ENCODE measurements around the gene SIK2.
A peak's percentile ranks its signal among the peaks of the same experiment; 100 is the strongest.

The SIK2 gene

GRCh38 chr11:111566324-111566723, 35.9 kb upstream of the SIK2 start:
- Histone ChIP-seq H3K4me3 (ENCODE audit: extremely low read depth, insufficient read depth, low read length, poor library complexity, severe bottlenecking) (no peak overlapping the region), H3K36me3 (ENCODE audit: control insufficient read depth, insufficient read depth, low read length) (peaks cover under 1% of the 10 kb centered on the region), H3K9me3 (ENCODE audit: control insufficient read depth, low read length) (no peaks in the 10 kb centered on the region), H3K27ac (ENCODE audit: low read depth, low read length, severe bottlenecking) (no peak overlapping the region), H3K4me1 (ENCODE audit: control insufficient read depth, insufficient read depth, low read length, poor library complexity, severe bottlenecking) (peaks cover 18% of the 10 kb centered on the region)
- WGBS, 2 experiments (ENCODE audit: insufficient coverage in 2 of 2): 69 to 100% methylated on average over 1 to 4 of the region's 7 CpGs

GRCh38 chr11:111569476-111569875, 32.8 kb upstream of the SIK2 start:
- Histone ChIP-seq H3K4me1 (ENCODE audit: control insufficient read depth, insufficient read depth, low read length, poor library complexity, severe bottlenecking) (no peaks in the 10 kb centered on the region), H3K9me3 (ENCODE audit: control insufficient read depth, low read length) (no peaks in the 10 kb centered on the region), H3K27ac (ENCODE audit: low read depth, low read length, severe bottlenecking) (no peak overlapping the region), H3K36me3 (ENCODE audit: control insufficient read depth, insufficient read depth, low read length) (no peaks in the 10 kb centered on the region), H3K4me3 (ENCODE audit: extremely low read depth, insufficient read depth, low read length, poor library complexity, severe bottlenecking) (no peak overlapping the region)
- WGBS, 2 experiments (ENCODE audit: insufficient coverage in 2 of 2): no CpG with 5 or more reads among the region's 4 CpGs

GRCh38 chr11:111570796-111571195, 31.5 kb upstream of the SIK2 start:
- Histone ChIP-seq H3K9me3 (ENCODE audit: control insufficient read depth, low read length) (no peaks in the 10 kb centered on the region), H3K36me3 (ENCODE audit: control insufficient read depth, insufficient read depth, low read length) (no peaks in the 10 kb centered on the region), H3K4me1 (ENCODE audit: control insufficient read depth, insufficient read depth, low read length, poor library complexity, severe bottlenecking) (no peaks in the 10 kb centered on the region), H3K4me3 (ENCODE audit: extremely low read depth, insufficient read depth, low read length, poor library complexity, severe bottlenecking) (no peak overlapping the region), H3K27ac (ENCODE audit: low read depth, low read length, severe bottlenecking) (no peak overlapping the region)
- 75 to 100% methylated on average over 1 of the region's 6 CpGs for WGBS, 2 experiments (ENCODE audit: insufficient coverage in 2 of 2)

- Histone ChIP-seq H3K4me1 (ENCODE audit: control insufficient read depth, insufficient read depth, low read length, poor library complexity, severe bottlenecking) (no peaks in the 10 kb centered on the region), H3K27ac (ENCODE audit: low read depth, low read length, severe bottlenecking) (no peak overlapping the region), H3K9me3 (ENCODE audit: control insufficient read depth, low read length) (no peaks in the 10 kb centered on the region), H3K4me3 (ENCODE audit: extremely low read depth, insufficient read depth, low read length, poor library complexity, severe bottlenecking) (no peak overlapping the region), H3K36me3 (ENCODE audit: control insufficient read depth, insufficient read depth, low read length) (no peaks in the 10 kb centered on the region)
- WGBS, 2 experiments (ENCODE audit: insufficient coverage in 2 of 2): 91 to 100% methylated on average over 3 to 4 of the region's 6 CpGs
Measured at GRCh38 chr11:111571829-111572501, 30.3 kb upstream of the SIK2 start.

GRCh38 chr11:111572581-111572980, 29.7 kb upstream of the SIK2 start:
- Histone ChIP-seq H3K36me3 (ENCODE audit: control insufficient read depth, insufficient read depth, low read length) (no peaks in the 10 kb centered on the region), H3K9me3 (ENCODE audit: control insufficient read depth, low read length) (no peaks in the 10 kb centered on the region), H3K27ac (ENCODE audit: low read depth, low read length, severe bottlenecking) (no peak overlapping the region), H3K4me3 (ENCODE audit: extremely low read depth, insufficient read depth, low read length, poor library complexity, severe bottlenecking) (no peak overlapping the region), H3K4me1 (ENCODE audit: control insufficient read depth, insufficient read depth, low read length, poor library complexity, severe bottlenecking) (no peaks in the 10 kb centered on the region)
- 100% methylated on average over 2 to 3 of the region's 3 CpGs for WGBS, 2 experiments (ENCODE audit: insufficient coverage in 2 of 2)

- no peak overlapping the region for H3K4me3 ChIP-seq (ENCODE audit: extremely low read depth, insufficient read depth, low read length, poor library complexity, severe bottlenecking)
- no peaks in the 10 kb centered on the region for H3K36me3 ChIP-seq (ENCODE audit: control insufficient read depth, insufficient read depth, low read length)
- no peaks in the 10 kb centered on the region for H3K9me3 ChIP-seq (ENCODE audit: control insufficient read depth, low read length)
- H3K4me1 ChIP-seq (ENCODE audit: control insufficient read depth, insufficient read depth, low read length, poor library complexity, severe bottlenecking): no peaks in the 10 kb centered on the region
- 90 to 100% methylated on average over 1 to 2 of the region's 4 CpGs for WGBS, 2 experiments (ENCODE audit: insufficient coverage in 2 of 2)
- no peak overlapping the region for H3K27ac ChIP-seq (ENCODE audit: low read depth, low read length, severe bottlenecking)
Measured at GRCh38 chr11:111573821-111574249, 28.4 kb upstream of the SIK2 start.

- 85 to 95% methylated on average over 3 to 5 of the region's 7 CpGs for WGBS, 2 experiments (ENCODE audit: insufficient coverage in 2 of 2)
- no peaks in the 10 kb centered on the region for H3K9me3 ChIP-seq (ENCODE audit: control insufficient read depth, low read length)
- H3K4me3 ChIP-seq (ENCODE audit: extremely low read depth, insufficient read depth, low read length, poor library complexity, severe bottlenecking): no peak overlapping the region
- no peaks in the 10 kb centered on the region for H3K4me1 ChIP-seq (ENCODE audit: control insufficient read depth, insufficient read depth, low read length, poor library complexity, severe bottlenecking)
- H3K27ac ChIP-seq (ENCODE audit: low read depth, low read length, severe bottlenecking): no peak overlapping the region
- no peaks in the 10 kb centered on the region for H3K36me3 ChIP-seq (ENCODE audit: control insufficient read depth, insufficient read depth, low read length)
Measured at GRCh38 chr11:111574373-111575225, 27.6 kb upstream of the SIK2 start.

GRCh38 chr11:111575740-111576139, 26.5 kb upstream of the SIK2 start:
- no peaks in the 10 kb centered on the region for H3K4me1 ChIP-seq (ENCODE audit: control insufficient read depth, insufficient read depth, low read length, poor library complexity, severe bottlenecking)
- no peaks in the 10 kb centered on the region for H3K9me3 ChIP-seq (ENCODE audit: control insufficient read depth, low read length)
- no peak overlapping the region for H3K27ac ChIP-seq (ENCODE audit: low read depth, low read length, severe bottlenecking)
- H3K36me3 ChIP-seq (ENCODE audit: control insufficient read depth, insufficient read depth, low read length): no peaks in the 10 kb centered on the region
- no peak overlapping the region for H3K4me3 ChIP-seq (ENCODE audit: extremely low read depth, insufficient read depth, low read length, poor library complexity, severe bottlenecking)
- 93% methylated on average over 3 of the region's 6 CpGs; no CpG with 5 or more reads in 1 of the 2 experiments for WGBS, 2 experiments (ENCODE audit: insufficient coverage in 2 of 2)

- Histone ChIP-seq H3K4me1 (ENCODE audit: control insufficient read depth, insufficient read depth, low read length, poor library complexity, severe bottlenecking) (no peaks in the 10 kb centered on the region), H3K4me3 (ENCODE audit: extremely low read depth, insufficient read depth, low read length, poor library complexity, severe bottlenecking) (no peak overlapping the region), H3K9me3 (ENCODE audit: control insufficient read depth, low read length) (no peaks in the 10 kb centered on the region), H3K27ac (ENCODE audit: low read depth, low read length, severe bottlenecking) (no peak overlapping the region), H3K36me3 (ENCODE audit: control insufficient read depth, insufficient read depth, low read length) (no peaks in the 10 kb centered on the region)
- WGBS, 2 experiments (ENCODE audit: insufficient coverage in 2 of 2): 75 to 80% methylated on average over 1 of the region's 4 CpGs
Measured at GRCh38 chr11:111577821-111578220, 24.4 kb upstream of the SIK2 start.

- no peak overlapping the region for H3K27ac ChIP-seq (ENCODE audit: low read depth, low read length, severe bottlenecking)
- H3K4me1 ChIP-seq (ENCODE audit: control insufficient read depth, insufficient read depth, low read length, poor library complexity, severe bottlenecking): no peaks in the 10 kb centered on the region
- 100% methylated on average over 1 of the region's 1 CpG; no CpG with 5 or more reads in 1 of the 2 experiments for WGBS, 2 experiments (ENCODE audit: insufficient coverage in 2 of 2)
- no peaks in the 10 kb centered on the region for H3K9me3 ChIP-seq (ENCODE audit: control insufficient read depth, low read length)
- no peaks in the 10 kb centered on the region for H3K36me3 ChIP-seq (ENCODE audit: control insufficient read depth, insufficient read depth, low read length)
- no peak overlapping the region for H3K4me3 ChIP-seq (ENCODE audit: extremely low read depth, insufficient read depth, low read length, poor library complexity, severe bottlenecking)
Measured at GRCh38 chr11:111581341-111581740, 20.9 kb upstream of the SIK2 start.

- Histone ChIP-seq H3K4me3 (ENCODE audit: extremely low read depth, insufficient read depth, low read length, poor library complexity, severe bottlenecking) (no peak overlapping the region), H3K9me3 (ENCODE audit: control insufficient read depth, low read length) (no peaks in the 10 kb centered on the region), H3K27ac (ENCODE audit: low read depth, low read length, severe bottlenecking) (peak overlapping the region; percentile 30), H3K4me1 (ENCODE audit: control insufficient read depth, insufficient read depth, low read length, poor library complexity, severe bottlenecking) (no peaks in the 10 kb centered on the region), H3K36me3 (ENCODE audit: control insufficient read depth, insufficient read depth, low read length) (no peaks in the 10 kb centered on the region)
Measured at GRCh38 chr11:111582163-111582562, 20.1 kb upstream of the SIK2 start.

All from mesodermal cell (in vitro differentiated cells).